Pancreas (tissue), 10 donors: ENCODE measurements around the gene CFAP46. TPM values are rescaled to one million over a fixed set of nuclear protein-coding genes. Genes with fewer than 3 reads are reported as not detected.

Source experiments
- ATAC-seq, 4 donors: fragments of 200-7000 bp; cut with Tn5 transposase; one replicate each; pipeline versions ENCODE4 v1.8.0 to v1.9.1; 2020; ENCODE audit warnings: mild to moderate bottlenecking in 4 of 4, moderate library complexity in 4 of 4
- DNase-seq, 6 donors: peaks; one replicate each; pipeline ENCODE4 v3.0.0-alpha.2; 2020
- FAIRE-seq: peaks from 2 replicates; lab custom pipeline; 2012; peaks lifted over from hg19 to GRCh38; lab: Jason Lieb, UNC
- H3K27ac ChIP-seq, 4 donors: fragments of 200-600 bp; sonication (generic); 1 replicate in 3 of 4; 2 replicates in 1 of 4; pipeline versions ENCODE4 v1.5.0 to v1.8.0; 2020
- H3K27me3 ChIP-seq, 4 donors: fragments of 200-600 bp; one replicate each; pipeline ENCODE4 v1.8.0; 2021
- H3K36me3 ChIP-seq, 3 donors: fragments of 200-600 bp; sonication (generic) in 1 of 3; one replicate each; pipeline versions ENCODE4 v1.5.0 to v1.8.0; 2020 to 2021
- H3K4me1 ChIP-seq, 3 donors: fragments of 200-600 bp; one replicate each; pipeline ENCODE4 v1.8.0; 2021
- H3K4me3 ChIP-seq, 4 donors: fragments of 200-600 bp; sonication (generic) in 2 of 4; one replicate each; pipeline versions ENCODE4 v1.5.0 to v1.8.0; 2020 to 2021
- H3K9me3 ChIP-seq, 4 donors: fragments of 200-600 bp; one replicate each; pipeline ENCODE4 v1.8.0; 2021
- CTCF ChIP-seq, 4 donors: fragments of 200-600 bp; sonication (generic) in 3 of 4; IDR thresholded peaks; one replicate each; pipeline versions ENCODE4 v1.5.0 to v1.8.0; 2021; ENCODE audit warnings: antibody characterized with exemption in 4 of 4
- WGBS, 2 donors: extraction: QIAGEN DNeasy Blood & Tissue Kit; methylation state at CpG; one replicate each; pipeline ENCODE4 v1.1.7; 2013; 5-methylcytosine and 5-hydroxymethylcytosine counted together
- intact Hi-C, 3 donors: fragments of 100-400 bp; cut with DNase I; formaldehyde crosslinking; loops; one replicate each; pipeline versions ENCODE4 v1.11.1 to v1.14.2; 2022
- polyA plus RNA-seq, 2 donors: library from polyadenylated mRNA; stranded (reverse); fragments of 200-250 nt; gene quantifications; one replicate each; pipeline ENCODE4 v1.2.3, GENCODE V29; 2013
- total RNA-seq, 6 donors: library from RNA; stranded (reverse); fragmentation: NEBNext Ultra II Directional in 4 of 6; extraction: Animal tissue kit (Norgen Biotek cat#: 25700) in 4 of 6; gene quantifications; one replicate each; pipeline versions ENCODE4 v1.2.1 to v1.2.4, GENCODE V29; 2021 to 2023
- donor health status: healthy with polysubstance abuse.
- donor health status: DM: no; HTN: no; CAD: no; lungs with moderate emphysema.
- donor health status: DM: no; HTN: no; CAD: no.
- donor health status: control.
- donor health status: control.
- donor health status: Bipolar disorder and iron deficiency.
- donor health status: DM: yes; HTN: yes; CAD: no.
- donor health status: DM: no; HTN: no; CAD: no.
- donor health status: DM: no; HTN: no; CAD: no.
- donor health status: DM: yes; HTN: yes; CAD: no.

Gene CFAP46
- total and polyA plus RNA-seq, 8 donors, result 0.39 to 1.6 (median 1.0) TPM

GRCh38 chr10:132913559-132914115 lies 28.7 kb downstream of the CFAP46 start:
- Histone ChIP-seq H3K4me3 (no peak overlapping the region), H3K9me3 (no peaks in the 10 kb centered on the region), H3K36me3 (no peaks in the 10 kb centered on the region), H3K27me3 (no peaks in the 10 kb centered on the region), H3K27ac (no peak overlapping the region), H3K4me1 (no peaks in the 10 kb centered on the region)
- no peak for FAIRE-seq
- intact Hi-C loops, result no loop called here
- TF ChIP-seq CTCF (IDR thresholded peaks at IDR 0.05), result no peak
- ATAC-seq, result no peak
- 73 to 75% methylated on average over 24 to 26 of the region's 26 CpGs for WGBS, 2 donors
- peak in 2 of 6 donors; percentile 38 to 45 for DNase-seq

GRCh38 chr10:132912713-132913558 lies 29.4 kb downstream of the CFAP46 start:
- FAIRE-seq (no peak), DNase-seq (peak in 2 of 6 donors; percentile 46 to 51), ATAC-seq (no peak)
- Histone ChIP-seq H3K4me3 (no peak overlapping the region), H3K36me3 (no peaks in the 10 kb centered on the region), H3K4me1 (no peaks in the 10 kb centered on the region), H3K27me3 (no peaks in the 10 kb centered on the region), H3K27ac (no peak overlapping the region), H3K9me3 (no peaks in the 10 kb centered on the region)
- no peak for TF ChIP-seq CTCF (IDR thresholded peaks at IDR 0.05)
- 75 to 83% methylated on average over 46 of the region's 46 CpGs for whole genome bisulfite sequencing, 2 donors
- intact Hi-C loops, result no loop called here

GRCh38 chr10:132912225-132912712 lies 30.1 kb downstream of the CFAP46 start:
- no peak for FAIRE-seq
- Histone ChIP-seq H3K27ac (no peak overlapping the region), H3K9me3 (no peaks in the 10 kb centered on the region), H3K27me3 (no peaks in the 10 kb centered on the region), H3K36me3 (no peaks in the 10 kb centered on the region), H3K4me1 (no peaks in the 10 kb centered on the region), H3K4me3 (no peak overlapping the region)
- intact Hi-C loops, result no loop called here
- 69 to 80% methylated on average over 7 of the region's 7 CpGs for WGBS, 2 donors
- ATAC-seq, result no peak
- no peak for DNase-seq
- no peak for TF ChIP-seq CTCF (IDR thresholded peaks at IDR 0.05)

GRCh38 chr10:132911786-132912097 lies 30.6 kb downstream of the CFAP46 start:
- no peak for TF ChIP-seq CTCF (IDR thresholded peaks at IDR 0.05)
- FAIRE-seq, result no peak
- H3K9me3 ChIP-seq, result no peaks in the 10 kb centered on the region
- no peak overlapping the region for H3K27ac ChIP-seq
- H3K27me3 ChIP-seq, result no peaks in the 10 kb centered on the region
- peak in 2 of 6 donors; percentile 12 to 39 for DNase-seq
- H3K4me1 ChIP-seq, result no peaks in the 10 kb centered on the region
- no peak overlapping the region for H3K4me3 ChIP-seq
- WGBS, 2 donors, result 51 to 53% methylated on average over 9 of the region's 9 CpGs
- no peaks in the 10 kb centered on the region for H3K36me3 ChIP-seq
- intact Hi-C loops, result no loop called here
- peak in 1 of 4 donors; percentile 57 for ATAC-seq
